Activated CD4-positive, alpha-beta memory T cell treated with anti-CD3 and anti-CD28 coated beads for 36 hours (primary cell): Measurements from ENCODE around the gene EEF2. TPM values are rescaled to one million over a fixed set of nuclear protein-coding genes. Genes with fewer than 3 reads are reported as not detected.
A peak's percentile ranks its signal among the peaks of the same experiment; 100 is the strongest.

Experiments
- CTCF ChIA-PET: fragments of 350-600 bp; sonication (Branson Sonifier 250); formaldehyde crosslinking; loops from one replicate; lab custom pipeline; 2021; ENCODE audit warnings: antibody characterized with exemption, inconsistent platforms; lab: Charles Lee
- POLR2A ChIA-PET: fragments of 350-600 bp; sonication (Branson Sonifier 250); formaldehyde crosslinking; loops from one replicate; lab custom pipeline; 2021; ENCODE audit warnings: antibody characterized with exemption; lab: Charles Lee
- DNase-seq: peaks from one replicate; pipeline ENCODE4 v3.0.0-alpha.2; 2020
- H3K27ac Mint-ChIP-seq: one replicate; pipeline ENCODE4 v1.8.0; 2021; ENCODE audit warnings: mixed read lengths
- H3K27me3 Mint-ChIP-seq: one replicate; pipeline ENCODE4 v1.8.0; 2021; ENCODE audit warnings: mixed read lengths
- H3K36me3 Mint-ChIP-seq: one replicate; pipeline ENCODE4 v1.8.0; 2021; ENCODE audit warnings: mixed read lengths
- H3K4me1 Mint-ChIP-seq: one replicate; pipeline ENCODE4 v1.8.0; 2021; ENCODE audit warnings: low read depth, mixed read lengths
- H3K4me3 Mint-ChIP-seq: one replicate; pipeline ENCODE4 v1.8.0; 2021; ENCODE audit warnings: mild to moderate bottlenecking, mixed read lengths
- H3K9me3 Mint-ChIP-seq: one replicate; pipeline ENCODE4 v1.8.0; 2021; ENCODE audit warnings: mixed read lengths
- intact Hi-C: fragments of 100-400 bp; cut with micrococcal nuclease; formaldehyde crosslinking; loops from one replicate; pipeline ENCODE4 v1.15.1; 2023
- total RNA-seq, 2 experiments: library from RNA; stranded (reverse); gene quantifications; one replicate each; pipeline ENCODE4 v1.2.3, GENCODE V29; 2021

The EEF2 gene
- total RNA-seq, 2 experiments from 2014 or later = 3,113 to 3,225 TPM

DNA sequence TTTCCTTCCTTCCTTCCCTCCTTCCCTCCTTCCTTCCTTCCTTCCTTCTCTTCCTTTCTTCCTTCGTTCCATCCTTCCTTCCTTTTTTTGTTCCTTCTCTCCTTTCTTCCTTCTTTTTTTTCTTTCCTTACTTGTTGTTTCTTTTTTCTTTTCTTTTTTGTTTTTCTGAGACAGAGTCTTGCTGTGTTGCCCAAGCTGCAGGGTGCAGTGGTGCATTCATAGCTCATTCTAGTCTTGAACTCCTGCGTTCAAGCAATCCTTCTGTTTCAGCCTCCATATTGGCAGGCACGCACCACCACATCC, 5.5 kb upstream of the EEF2 start:
- Mint-ChIP-seq H3K27ac (no peak overlapping the region), H3K9me3 (no peaks in the 10 kb centered on the region), H3K4me1 (peaks cover 19% of the 10 kb centered on the region), H3K36me3 (no peaks in the 10 kb centered on the region), H3K4me3 (no peak overlapping the region), H3K27me3 (no peaks in the 10 kb centered on the region)
- intact Hi-C loops = loop anchor here (1.0 kb wide), 2 partner anchors 17 to 190 kb away; partner anchors contain the start of gene PIAS4
- ChIA-PET POLR2A (interaction anchor here (0.6 kb wide), 2 partner anchors 15 to 887 kb away, joined by 3 read pairs; no protein-coding TSS in a partner anchor), CTCF (interaction anchor here (0.9 to 3.0 kb wide), 3 partner anchors 150 to 446 kb away, joined by 3 to 7 read pairs (median 3); no protein-coding TSS in a partner anchor)
- DNase-seq = no peak

DNA sequence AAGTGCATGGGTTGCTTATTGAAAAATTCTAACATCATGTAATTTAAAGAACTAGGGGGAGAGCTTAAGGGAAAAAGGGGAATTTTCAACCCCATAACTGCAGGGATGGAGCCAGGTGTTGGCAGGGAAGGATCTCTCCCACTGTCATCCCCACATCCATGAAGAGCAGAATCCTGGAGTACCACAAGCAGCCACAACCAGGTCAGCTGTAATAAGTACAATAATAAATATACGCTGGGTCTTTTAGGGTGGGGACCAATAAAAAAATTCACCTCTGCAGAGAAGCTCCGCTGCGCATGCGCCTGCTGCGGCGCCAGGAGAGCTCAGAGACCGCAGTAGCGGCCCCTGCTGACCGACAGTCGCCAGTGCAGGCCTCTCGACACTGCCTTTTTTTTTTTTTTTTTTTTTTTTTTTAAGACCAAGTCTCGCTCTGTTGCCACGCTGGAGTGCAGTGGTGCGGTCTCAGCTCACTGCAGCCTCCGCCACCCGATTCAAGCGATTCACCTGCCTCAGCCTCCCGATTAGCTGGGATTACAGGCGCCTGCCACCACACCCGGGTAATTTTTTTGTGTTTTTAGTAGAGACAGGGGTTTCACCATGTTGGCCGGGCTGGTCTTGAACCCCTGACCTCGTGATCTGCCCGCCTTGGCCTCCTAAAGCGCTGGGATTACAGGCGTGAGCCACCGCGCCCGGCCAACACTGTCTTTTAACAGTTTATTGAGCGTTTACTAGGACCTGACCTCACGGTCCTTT, 2.5 kb upstream of the EEF2 start:
- Mint-ChIP-seq H3K27me3 (no peaks in the 10 kb centered on the region), H3K4me3 (peak overlapping the region; percentile 96), H3K27ac (peak overlapping the region; percentile 64), H3K4me1 (peaks cover 34% of the 10 kb centered on the region), H3K9me3 (no peaks in the 10 kb centered on the region), H3K36me3 (peaks cover 26% of the 10 kb centered on the region)
- ChIA-PET POLR2A (interaction anchor here (0.6 to 1.7 kb wide), 8 partner anchors 10 to 259 kb away, joined by 3 to 14 read pairs (median 4); partner anchors contain the start of genes DAPK3 and YJU2), CTCF (interaction anchor here (0.5 to 2.6 kb wide), 18 partner anchors 9 to 803 kb away, joined by 3 to 24 read pairs (median 3); partner anchors contain the start of genes DAPK3, FEM1A, MRPL54 and PIAS4)
- DNase-seq = peak; percentile 92
- intact Hi-C loops = loop anchor here (2.0 to 5.0 kb wide), 5 partner anchors 79 to 485 kb away; partner anchors contain the start of genes FZR1, HDGFL2, MAP2K2 and MRPL54

DNA sequence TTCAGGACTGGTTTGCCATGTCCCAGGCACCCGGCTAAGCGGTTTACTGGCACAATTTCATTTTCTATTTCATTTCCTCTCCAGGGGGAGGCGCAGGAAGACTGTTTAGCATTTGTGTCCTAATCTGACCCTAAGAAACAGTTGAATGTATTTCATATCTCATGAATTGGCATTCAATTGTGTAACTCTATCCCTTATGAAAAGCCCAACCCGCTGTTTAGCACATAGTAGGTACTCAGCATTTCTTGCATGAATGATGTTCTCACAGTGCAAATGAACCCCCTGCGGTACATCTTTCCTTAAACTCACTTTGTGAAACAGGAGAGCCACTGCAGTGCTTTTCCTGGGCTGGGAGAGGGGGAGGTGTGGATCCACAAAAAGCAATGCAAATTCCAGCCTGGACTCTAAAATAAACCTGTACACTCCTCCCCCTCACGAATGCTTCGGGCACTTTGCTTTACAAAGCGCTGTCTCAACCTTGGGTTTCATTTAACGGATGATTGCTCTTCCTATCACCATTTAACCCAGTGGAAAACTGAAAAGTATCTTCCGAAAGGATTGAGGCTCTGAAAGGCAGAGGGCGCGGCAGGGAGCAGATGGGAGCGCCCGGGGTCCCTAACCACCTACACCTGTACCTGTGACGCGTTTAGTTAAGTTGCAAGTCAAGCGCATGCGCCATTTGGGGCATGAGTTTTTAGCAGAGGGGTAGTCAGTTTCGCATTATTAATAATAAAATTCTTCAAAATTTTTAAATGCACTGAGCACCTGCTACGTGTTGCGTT, 1.2 kb upstream of the EEF2 start:
- H3K4me3 Mint-ChIP-seq = peak overlapping the region; percentile 96
- peak overlapping the region; percentile 95 for H3K27ac Mint-ChIP-seq
- no peaks in the 10 kb centered on the region for H3K27me3 Mint-ChIP-seq
- ChIA-PET CTCF (interaction anchor here (0.7 to 2.6 kb wide), 8 partner anchors 11 to 153 kb away, joined by 3 to 26 read pairs (median 7); partner anchors contain the start of genes DAPK3 and PIAS4), POLR2A (interaction anchor here (1.0 to 5.2 kb wide), 3 partner anchors 15 to 80 kb away, joined by 4 to 51 read pairs (median 13); partner anchors contain the start of genes DAPK3, PIAS4 and ZBTB7A)
- H3K4me1 Mint-ChIP-seq = peaks cover 38% of the 10 kb centered on the region
- DNase-seq = peak; percentile 72
- H3K9me3 Mint-ChIP-seq = no peaks in the 10 kb centered on the region
- peaks cover 39% of the 10 kb centered on the region for H3K36me3 Mint-ChIP-seq
- intact Hi-C loops = loop anchor here (1.0 to 5.0 kb wide), 8 partner anchors 80 to 486 kb away; partner anchors contain the start of genes ANKRD24, FZR1, HDGFL2 and MAP2K2

DNA sequence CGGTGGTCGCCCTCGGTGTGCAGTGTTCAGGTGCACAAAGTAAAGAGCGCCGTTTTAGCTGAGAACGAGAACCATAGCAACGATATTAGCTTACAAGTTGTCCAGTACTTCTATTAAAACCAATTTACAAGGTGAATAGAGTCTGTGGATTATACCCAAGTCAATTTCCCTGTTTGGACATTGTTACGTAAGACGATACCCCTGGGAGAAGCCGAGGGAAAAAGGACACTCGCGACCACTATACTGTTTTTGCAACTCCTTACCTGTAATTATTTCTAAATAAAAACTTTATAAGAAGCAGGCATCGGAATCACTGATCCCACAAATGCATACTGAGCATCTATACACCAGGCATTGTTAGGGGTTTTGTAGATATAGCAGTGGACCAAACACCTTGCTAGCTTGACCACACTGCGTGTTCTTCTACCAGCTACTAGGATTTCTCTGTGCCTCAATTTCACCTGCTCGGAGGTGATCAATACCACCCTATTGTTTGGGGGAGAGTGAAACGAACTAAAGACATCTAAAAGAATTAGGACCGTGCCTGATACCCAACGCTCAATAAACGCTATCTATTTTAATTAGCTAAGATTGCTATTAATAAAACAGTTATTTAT, 488 bp upstream of the EEF2 start:
- POLR2A ChIA-PET = interaction anchor here (0.7 to 5.2 kb wide), 11 partner anchors 9 to 414 kb away, joined by 3 to 51 read pairs (median 4); partner anchors contain the start of genes DAPK3, PIAS4, SH3GL1 and ZBTB7A

DNA sequence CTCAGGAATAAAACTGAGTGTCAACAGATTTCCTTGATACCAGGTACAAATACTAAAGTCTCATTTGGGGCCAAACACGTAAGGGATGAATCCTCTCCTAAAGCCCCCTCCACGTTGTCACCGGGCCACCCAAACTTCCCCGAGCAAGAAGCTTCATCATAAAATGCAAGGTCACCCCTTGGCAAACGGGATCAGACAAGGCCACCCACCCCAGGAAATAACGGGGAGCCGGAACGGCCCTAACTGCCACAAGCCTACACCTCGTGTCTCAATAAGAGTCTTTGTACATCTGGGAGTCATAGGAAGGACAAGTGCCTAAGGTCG, 717 bp downstream of the EEF2 start:
- peak overlapping the region; percentile 95 for H3K27ac Mint-ChIP-seq
- peak overlapping the region; percentile 96 for H3K4me3 Mint-ChIP-seq
- H3K36me3 Mint-ChIP-seq = peaks cover 54% of the 10 kb centered on the region
- CTCF ChIA-PET = interaction anchor here (1.6 to 2.6 kb wide), 4 partner anchors 14 to 248 kb away, joined by 4 to 26 read pairs (median 6); partner anchors contain the start of genes DAPK3 and PIAS4
- POLR2A ChIA-PET = interaction anchor here (0.9 to 5.2 kb wide), 6 partner anchors 8 to 262 kb away, joined by 3 to 51 read pairs (median 6); partner anchors contain the start of genes DAPK3, PIAS4 and YJU2
- no peak for DNase-seq
- H3K4me1 Mint-ChIP-seq = peaks cover 37% of the 10 kb centered on the region
- intact Hi-C loops = no loop called here
- no peaks in the 10 kb centered on the region for H3K27me3 Mint-ChIP-seq
- no peaks in the 10 kb centered on the region for H3K9me3 Mint-ChIP-seq

More for the DNA sequence above, 488 bp upstream of the EEF2 start:
- H3K9me3 Mint-ChIP-seq = no peaks in the 10 kb centered on the region
- no peaks in the 10 kb centered on the region for H3K27me3 Mint-ChIP-seq
- H3K4me3 Mint-ChIP-seq = peak overlapping the region; percentile 96
- peak overlapping the region; percentile 95 for H3K27ac Mint-ChIP-seq
- peaks cover 40% of the 10 kb centered on the region for H3K4me1 Mint-ChIP-seq
- CTCF ChIA-PET = interaction anchor here (0.7 to 2.6 kb wide), 11 partner anchors 10 to 247 kb away, joined by 3 to 26 read pairs (median 4); partner anchors contain the start of genes DAPK3, MRPL54, PIAS4 and ZBTB7A
- DNase-seq = no peak
- H3K36me3 Mint-ChIP-seq = peaks cover 46% of the 10 kb centered on the region
- intact Hi-C loops = loop anchor here (1.0 to 5.0 kb wide), 10 partner anchors 14 to 487 kb away; partner anchors contain the start of genes ANKRD24, DAPK3, FZR1 and HDGFL2

DNA sequence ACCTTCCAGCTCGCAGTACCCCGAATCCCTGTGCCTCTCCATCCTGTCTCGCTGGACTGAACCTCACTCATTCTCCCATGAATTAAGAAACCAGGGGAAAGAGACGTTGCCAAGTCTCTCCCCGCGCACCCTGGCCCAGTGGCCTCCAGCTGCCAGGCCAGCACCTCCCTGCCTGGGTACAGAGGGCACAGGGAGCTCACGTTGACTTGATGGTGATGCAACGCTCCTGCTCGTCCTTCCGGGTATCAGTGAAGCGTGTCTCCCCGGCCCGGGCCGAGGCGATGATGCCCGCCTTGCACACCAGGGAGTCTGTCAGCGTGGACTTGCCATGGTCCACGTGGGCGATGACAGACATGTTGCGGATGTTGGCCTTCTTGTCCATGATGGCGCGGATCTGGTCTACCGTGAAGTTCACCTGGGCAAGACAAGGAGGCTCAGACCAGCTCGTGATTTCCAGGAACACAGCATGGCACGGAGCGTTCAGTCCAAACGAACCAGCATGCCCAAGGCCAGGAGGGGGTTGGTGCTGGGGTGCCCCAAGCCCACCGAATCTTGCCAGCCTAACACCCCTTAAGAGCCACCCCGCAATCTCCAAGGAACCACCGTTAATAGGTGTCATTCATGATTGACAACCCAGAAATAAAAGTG, 1.2 kb downstream of the EEF2 start:
- no peaks in the 10 kb centered on the region for H3K27me3 Mint-ChIP-seq
- H3K9me3 Mint-ChIP-seq = no peaks in the 10 kb centered on the region
- DNase-seq = peak; percentile 59
- H3K4me3 Mint-ChIP-seq = peak overlapping the region; percentile 96
- ChIA-PET CTCF (interaction anchor here (1.6 to 2.6 kb wide), 2 partner anchors 14 to 135 kb away, joined by 4 to 26 read pairs; partner anchors contain the start of gene DAPK3), POLR2A (interaction anchor here (1.0 to 5.2 kb wide), 3 partner anchors 9 to 21 kb away, joined by 3 to 51 read pairs (median 4); partner anchors contain the start of gene DAPK3)
- intact Hi-C loops = no loop called here
- H3K36me3 Mint-ChIP-seq = peaks cover 59% of the 10 kb centered on the region
- peak overlapping the region; percentile 95 for H3K27ac Mint-ChIP-seq
- peaks cover 42% of the 10 kb centered on the region for H3K4me1 Mint-ChIP-seq

DNA sequence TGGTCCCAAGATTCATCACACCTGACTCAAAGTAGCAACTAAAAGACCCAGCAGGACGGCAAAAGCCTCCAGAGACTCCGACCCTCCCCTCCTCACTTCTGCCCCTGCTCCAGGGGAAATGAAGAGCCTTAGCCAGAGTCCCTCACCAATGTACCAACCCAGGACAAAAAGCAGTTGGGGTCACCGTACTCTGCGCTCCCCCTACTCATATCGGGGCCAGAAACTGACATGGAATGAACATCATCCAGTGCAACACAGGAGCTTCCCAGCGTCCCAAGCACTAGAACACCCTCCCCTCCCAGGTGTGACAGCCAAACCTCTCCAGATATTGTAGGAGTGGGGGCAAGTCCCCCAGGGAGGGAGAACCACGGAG, 1.7 kb downstream of the EEF2 start:
- Mint-ChIP-seq H3K27ac (peak overlapping the region; percentile 95), H3K27me3 (no peaks in the 10 kb centered on the region), H3K36me3 (peaks cover 61% of the 10 kb centered on the region), H3K4me1 (peaks cover 44% of the 10 kb centered on the region), H3K9me3 (no peaks in the 10 kb centered on the region), H3K4me3 (peak overlapping the region; percentile 96)
- ChIA-PET CTCF (interaction anchor here (2.6 kb wide), 1 partner anchor 13 kb away, joined by 26 read pairs; the partner anchor contains the start of gene DAPK3), POLR2A (interaction anchor here (1.3 to 5.2 kb wide), 2 partner anchors 8 to 12 kb away, joined by 4 to 51 read pairs; partner anchors contain the start of gene DAPK3)
- intact Hi-C loops = no loop called here
- DNase-seq = no peak

DNA sequence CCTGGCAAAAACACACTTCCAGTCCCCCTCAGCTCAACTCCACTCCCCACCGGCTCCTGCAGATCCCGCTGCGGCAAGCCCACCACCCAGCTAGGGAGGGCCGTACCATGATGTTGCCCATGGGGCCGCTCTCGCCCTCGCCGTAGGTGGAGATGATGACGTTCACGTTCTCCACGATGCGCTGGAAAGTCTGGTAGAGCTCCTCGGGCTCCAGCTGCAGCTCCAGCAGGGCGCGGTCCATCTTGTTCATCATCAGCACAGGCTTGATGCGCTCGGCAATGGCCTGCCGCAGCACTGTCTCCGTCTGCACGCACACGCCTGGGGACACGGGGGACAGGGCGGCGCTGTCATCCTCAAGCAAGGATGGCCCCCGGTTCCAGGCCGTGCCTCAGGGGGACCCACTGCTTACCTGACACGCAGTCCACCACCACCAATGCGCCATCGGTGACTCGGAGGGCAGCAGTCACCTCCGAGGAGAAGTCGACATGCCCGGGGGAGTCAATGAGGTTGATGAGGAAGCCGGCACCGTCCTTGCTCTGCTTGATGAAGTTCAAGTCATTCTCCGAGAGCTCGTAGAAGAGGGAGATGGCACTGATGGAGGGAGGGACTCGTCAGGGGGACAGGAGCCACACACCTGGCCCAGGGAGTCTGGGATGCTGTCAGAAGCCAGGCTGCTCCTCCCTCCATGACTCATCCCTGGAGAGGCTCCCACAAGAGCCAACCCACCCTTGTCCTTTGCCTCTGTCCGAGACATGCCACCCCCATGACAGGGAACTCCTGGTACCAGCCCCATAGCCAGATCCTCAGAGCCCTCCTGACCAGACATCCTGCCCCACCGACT, 2.3 kb downstream of the EEF2 start:
- POLR2A ChIA-PET = interaction anchor here (5.2 kb wide), 1 partner anchor 11 kb away, joined by 51 read pairs; the partner anchor contains the start of gene DAPK3
- peaks cover 65% of the 10 kb centered on the region for H3K36me3 Mint-ChIP-seq
- no peaks in the 10 kb centered on the region for H3K9me3 Mint-ChIP-seq
- H3K4me3 Mint-ChIP-seq = peak overlapping the region; percentile 96
- H3K4me1 Mint-ChIP-seq = peaks cover 48% of the 10 kb centered on the region
- CTCF ChIA-PET = no interaction called here
- intact Hi-C loops = no loop called here
- no peak for DNase-seq
- H3K27ac Mint-ChIP-seq = peak overlapping the region; percentile 95
- no peaks in the 10 kb centered on the region for H3K27me3 Mint-ChIP-seq

DNA sequence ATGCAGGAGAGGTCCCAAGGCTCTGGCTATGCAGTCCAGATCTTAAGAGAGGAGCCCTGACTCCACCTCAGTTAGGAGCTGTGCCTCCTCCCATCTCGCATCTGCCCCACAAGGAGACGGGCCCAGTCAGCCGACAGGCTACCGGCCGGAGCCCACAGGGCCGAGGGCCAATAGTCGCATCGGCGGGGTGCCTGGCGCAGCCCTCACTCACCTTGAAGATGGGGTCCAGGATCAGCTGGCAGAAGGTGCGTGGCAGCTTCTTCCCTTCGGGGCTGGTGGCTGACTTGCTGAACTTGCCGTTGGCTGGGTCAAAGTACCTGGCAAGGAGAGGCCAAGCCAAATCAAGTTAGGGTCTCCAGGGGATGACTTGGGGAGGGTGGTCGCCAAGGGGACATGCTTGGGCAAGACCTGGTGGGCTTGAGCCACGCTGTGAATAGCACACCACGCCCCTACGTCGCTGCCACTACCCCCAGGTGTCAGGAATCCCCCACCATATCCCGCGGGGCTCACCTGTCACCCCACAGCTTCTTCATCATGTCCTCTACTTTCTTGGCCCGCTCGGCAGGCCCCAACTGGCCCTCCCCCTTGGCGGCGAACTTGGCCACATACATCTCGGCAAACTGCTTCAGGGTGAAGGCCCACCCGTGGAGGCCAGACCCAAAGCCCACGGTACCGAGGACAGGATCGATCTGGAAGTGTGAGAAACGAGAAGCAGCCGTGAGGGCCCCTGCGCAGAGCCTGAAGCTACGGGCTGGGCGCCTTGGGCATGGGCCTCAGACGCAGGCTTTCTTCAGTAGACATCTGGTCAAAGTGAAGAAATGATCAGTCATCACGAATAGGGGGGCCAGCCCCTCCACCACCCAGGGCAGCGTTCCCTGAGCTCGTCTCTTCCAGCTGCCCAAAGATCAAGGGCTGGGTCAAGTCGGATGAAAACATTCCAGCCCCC, 3.3 kb downstream of the EEF2 start:
- peaks cover 75% of the 10 kb centered on the region for H3K36me3 Mint-ChIP-seq
- DNase-seq = no peak
- ChIA-PET CTCF (no interaction called here), POLR2A (interaction anchor here (5.2 kb wide), 1 partner anchor 11 kb away, joined by 51 read pairs; the partner anchor contains the start of gene DAPK3)
- peaks cover 44% of the 10 kb centered on the region for H3K4me1 Mint-ChIP-seq
- intact Hi-C loops = no loop called here
- H3K27me3 Mint-ChIP-seq = no peaks in the 10 kb centered on the region
- peak overlapping the region; percentile 96 for H3K4me3 Mint-ChIP-seq
- no peaks in the 10 kb centered on the region for H3K9me3 Mint-ChIP-seq
- H3K27ac Mint-ChIP-seq = no peak overlapping the region
